Stimulated activated CD8-positive, alpha-beta memory T cell treated with anti-CD3 and anti-CD28 coated beads, Interleukin-15, amount 100 ng/mL, for 1 hour (primary cell): ENCODE data around the gene ETNK2.

ENCODE experiments used
- DNase-seq: peaks from one replicate; pipeline ENCODE4 v3.0.0-alpha.2; 2020; ENCODE audit warnings: low read depth

ETNK2 gene

GRCh38 chr1:204151552-204152309 is at the start of gene ETNK2:
Gene ETNK2 (minus strand): TSS chr1:204152044. CDS start chr1:204151852, 192 bp downstream.
- peak; percentile 15 for DNase-seq

- no peak for DNase-seq
These were observed 49.6 kb upstream of the ETNK2 start for GRCh38 chr1:204201348-204202040.

GRCh38 chr1:204199579-204199978 is 47.7 kb upstream of the ETNK2 start:
- no peak for DNase-seq

GRCh38 chr1:204198348-204199340 is 46.8 kb upstream of the ETNK2 start:
- DNase-seq, result no peak

GRCh38 chr1:204197068-204197467 is 45.2 kb upstream of the ETNK2 start:
- no peak for DNase-seq

GRCh38 chr1:204196068-204196795 is 44.4 kb upstream of the ETNK2 start, which contains the start of gene KISS1:
Gene KISS1 (minus strand): TSS chr1:204196491. CDS start chr1:204192876, 3,615 bp downstream.
- DNase-seq, result no peak

- no peak for DNase-seq
These were observed 42.9 kb upstream of the ETNK2 start for GRCh38 chr1:204194771-204195170.

- DNase-seq, result no peak
These were observed 42.2 kb upstream of the ETNK2 start for GRCh38 chr1:204194080-204194479.

GRCh38 chr1:204192589-204193352 is 40.9 kb upstream of the ETNK2 start:
- no peak for DNase-seq

- no peak for DNase-seq
These were observed 40.2 kb upstream of the ETNK2 start for GRCh38 chr1:204192046-204192445.

GRCh38 chr1:204191456-204191855 is 39.6 kb upstream of the ETNK2 start:
- no peak for DNase-seq

- no peak for DNase-seq
These were observed 38.7 kb upstream of the ETNK2 start for GRCh38 chr1:204190212-204191211.

- DNase-seq, result no peak
These were observed 37.3 kb upstream of the ETNK2 start for GRCh38 chr1:204188959-204189639.

GRCh38 chr1:204186597-204186996 is 34.8 kb upstream of the ETNK2 start:
- DNase-seq, result no peak

GRCh38 chr1:204181116-204181515 is 29.3 kb upstream of the ETNK2 start:
- DNase-seq, result no peak

- no peak for DNase-seq
These were observed 28.3 kb upstream of the ETNK2 start for GRCh38 chr1:204180133-204180532.

- no peak for DNase-seq
These were observed 26.8 kb upstream of the ETNK2 start for GRCh38 chr1:204178487-204179281.

GRCh38 chr1:204177133-204177532 is 25.3 kb upstream of the ETNK2 start:
- DNase-seq, result no peak
